Hepatocyte (in vitro differentiated cells): ENCODE data around the gene CLIC3. TPM values are rescaled to one million over a fixed set of nuclear protein-coding genes. Genes with fewer than 3 reads are reported as not detected.

Experiments used
- DNase-seq: peaks from one replicate; pipeline ENCODE4 v3.0.0-alpha.2; 2016; ENCODE audit warnings: low spot score
- H2AFZ ChIP-seq: fragments of 200-600 bp; sonication (generic); 2 replicates; pipeline ENCODE4 v1.6.0; 2016; ENCODE audit warnings: antibody characterized with exemption, mild to moderate bottlenecking
- H3K27ac ChIP-seq: fragments of 200-600 bp; sonication (generic); 2 replicates; pipeline ENCODE4 v1.5.1; 2016; ENCODE audit warnings: mild to moderate bottlenecking
- H3K27me3 ChIP-seq: fragments of 200-600 bp; sonication (generic); 2 replicates; pipeline ENCODE4 v1.6.1; 2016
- H3K36me3 ChIP-seq: fragments of 200-600 bp; sonication (generic); replicated peaks from 2 replicates; pipeline ENCODE4 v1.5.1; 2016; ENCODE audit warnings: low read depth; ENCODE audit not compliant: insufficient read depth
- H3K4me1 ChIP-seq: fragments of 200-600 bp; sonication (generic); 2 replicates; pipeline ENCODE4 v1.5.1; 2016; ENCODE audit warnings: mild to moderate bottlenecking, moderate library complexity; ENCODE audit not compliant: insufficient read depth
- H3K4me2 ChIP-seq: fragments of 200-600 bp; sonication (generic); 2 replicates; pipeline ENCODE4 v1.6.0; 2016
- H3K4me3 ChIP-seq: fragments of 200-600 bp; sonication (generic); 2 replicates; pipeline ENCODE4 v1.5.1; 2016; ENCODE audit warnings: mild to moderate bottlenecking
- H3K79me2 ChIP-seq: fragments of 200-600 bp; sonication (generic); 2 replicates; pipeline ENCODE4 v1.6.0; 2017; ENCODE audit warnings: mild to moderate bottlenecking
- H3K9me2 ChIP-seq: fragments of 200-600 bp; sonication (generic); replicated peaks from 2 replicates; pipeline ENCODE4 v1.6.0; 2017; ENCODE audit warnings: mild to moderate bottlenecking; ENCODE audit not compliant: insufficient read depth
- H3K9me3 ChIP-seq: fragments of 200-600 bp; sonication (generic); 2 replicates; pipeline ENCODE4 v1.5.1; 2016; ENCODE audit warnings: low read depth, mild to moderate bottlenecking
- H4K20me1 ChIP-seq: fragments of 200-600 bp; sonication (generic); 2 replicates; pipeline ENCODE4 v1.6.0; 2016; ENCODE audit warnings: mild to moderate bottlenecking; ENCODE audit not compliant: insufficient read depth, poor library complexity, severe bottlenecking
- CTCF ChIP-seq: fragments of 200-600 bp; sonication (generic); IDR thresholded peaks from 2 replicates; pipeline ENCODE4 v1.5.1; 2016; ENCODE audit warnings: antibody characterized with exemption, mild to moderate bottlenecking; ENCODE audit not compliant: poor library complexity
- EZH2 ChIP-seq: fragments of 200-600 bp; sonication (generic); IDR thresholded peaks from 2 replicates; pipeline ENCODE4 v1.6.1; 2016; ENCODE audit warnings: antibody characterized with exemption, mild to moderate bottlenecking, borderline replicate concordance
- EZH2phosphoT487 ChIP-seq: fragments of 200-600 bp; sonication (generic); IDR thresholded peaks from one replicate; pipeline ENCODE4 v1.6.1; 2018; ENCODE audit warnings: antibody characterized with exemption, mild to moderate bottlenecking, low read depth, moderate library complexity; ENCODE audit not compliant: unreplicated experiment, severe bottlenecking
- WGBS: methylation state at CpG from one replicate; pipeline ENCODE4 v1.1.6; 2016; ENCODE audit warnings: low lambda C conversion rate; ENCODE audit errors: missing lambda C conversion rate; 5-methylcytosine and 5-hydroxymethylcytosine counted together
- polyA plus RNA-seq: library from polyadenylated mRNA; unstranded; fragments of >200 nt; fragmentation: Nextera tagmentation; extraction: Ambion mirVana; gene quantifications from 2 replicates; pipeline ENCODE4 v1.2.1, GENCODE V29; 2016
- total RNA-seq: library from RNA; depleted of rRNA; stranded (reverse); fragments of >200 nt; gene quantifications from 2 replicates; pipeline ENCODE4 v1.2.3, GENCODE V29; 2014

Gene CLIC3
- total and polyA plus RNA-seq, 2 experiments from 2014 or later = 6.6 to 45.0 TPM

- no peak overlapping the region for H3K4me3 ChIP-seq
- no peak overlapping the region for H2AFZ ChIP-seq
- TF ChIP-seq CTCF (no peak), EZH2 (no peak), EZH2phosphoT487 (no peak)
- no peak for DNase-seq
- no peaks in the 10 kb centered on the region for H3K27me3 ChIP-seq
- no peaks in the 10 kb centered on the region for H3K9me2 ChIP-seq
- no peaks in the 10 kb centered on the region for H3K4me1 ChIP-seq
- H3K79me2 ChIP-seq = no peaks in the 10 kb centered on the region
- no peaks in the 10 kb centered on the region for H3K36me3 ChIP-seq
- no peaks in the 10 kb centered on the region for H3K9me3 ChIP-seq
- H4K20me1 ChIP-seq = no peaks in the 10 kb centered on the region
- WGBS = 70% methylated on average over 4 of the region's 5 CpGs
- no peak overlapping the region for H3K27ac ChIP-seq
- H3K4me2 ChIP-seq = no peak overlapping the region
Observed at GRCh38 chr9:136969774-136970173, 26.6 kb downstream of the CLIC3 start.

- Histone ChIP-seq H3K4me2 (no peak overlapping the region), H3K36me3 (no peaks in the 10 kb centered on the region), H3K4me1 (no peaks in the 10 kb centered on the region), H3K27me3 (no peaks in the 10 kb centered on the region), H3K79me2 (no peaks in the 10 kb centered on the region), H3K9me3 (no peaks in the 10 kb centered on the region), H3K27ac (no peak overlapping the region), H3K4me3 (no peak overlapping the region), H4K20me1 (no peaks in the 10 kb centered on the region), H3K9me2 (no peaks in the 10 kb centered on the region), H2AFZ (no peak overlapping the region)
- TF ChIP-seq EZH2phosphoT487 = no peak
- TF ChIP-seq CTCF = no peak
- TF ChIP-seq EZH2 = no peak
- no peak for DNase-seq
- WGBS = 86% methylated on average over 16 of the region's 17 CpGs
Observed at GRCh38 chr9:136969150-136969549, 27.2 kb downstream of the CLIC3 start.

- no peak overlapping the region for H2AFZ ChIP-seq
- no peaks in the 10 kb centered on the region for H3K9me2 ChIP-seq
- no peak overlapping the region for H3K4me3 ChIP-seq
- H3K9me3 ChIP-seq = no peaks in the 10 kb centered on the region
- H4K20me1 ChIP-seq = no peaks in the 10 kb centered on the region
- H3K27ac ChIP-seq = no peak overlapping the region
- no peaks in the 10 kb centered on the region for H3K36me3 ChIP-seq
- TF ChIP-seq EZH2phosphoT487 = no peak
- TF ChIP-seq EZH2 = no peak
- no peak for TF ChIP-seq CTCF
- H3K4me1 ChIP-seq = no peaks in the 10 kb centered on the region
- no peak overlapping the region for H3K4me2 ChIP-seq
- no peak for DNase-seq
- no peaks in the 10 kb centered on the region for H3K27me3 ChIP-seq
- H3K79me2 ChIP-seq = no peaks in the 10 kb centered on the region
- WGBS = 88% methylated on average over 17 of the region's 17 CpGs
Observed at GRCh38 chr9:136968333-136969127, 27.8 kb downstream of the CLIC3 start.
